WERI-Rb-1 (cell line): Measurements from ENCODE around the gene DMPK.

ENCODE experiments used
- DNase-seq: peaks from one replicate; pipeline ENCODE4 v3.0.0-alpha.2; 2020
- H3K27ac ChIP-seq: fragments of 250-450 bp; sonication (Bioruptor Pico); 2 replicates; pipeline ENCODE4 v1.5.1; 2020; ENCODE audit warnings: mild to moderate bottlenecking, moderate library complexity
- H3K27me3 ChIP-seq: fragments of 250-450 bp; sonication (Bioruptor Pico); 2 replicates; pipeline ENCODE4 v1.5.1; 2021; ENCODE audit warnings: mild to moderate bottlenecking, low read depth, moderate library complexity; ENCODE audit not compliant: insufficient read depth, severe bottlenecking
- H3K36me3 ChIP-seq: fragments of 250-450 bp; sonication (Bioruptor Pico); 2 replicates; pipeline ENCODE4 v1.5.1; 2020; ENCODE audit warnings: mild to moderate bottlenecking, moderate library complexity
- H3K4me3 ChIP-seq: 2 replicates; pipeline ENCODE4 v1.5.1; 2011; ENCODE audit warnings: low read depth, mild to moderate bottlenecking, control low read depth, low read length
- H3K9me3 ChIP-seq: fragments of 250-450 bp; sonication (Bioruptor Pico); 2 replicates; pipeline ENCODE4 v1.5.1; 2021; ENCODE audit warnings: mild to moderate bottlenecking, moderate library complexity; ENCODE audit not compliant: severe bottlenecking
- CTCF ChIP-seq: IDR thresholded peaks from 2 replicates; pipeline ENCODE4 v1.5.1; 2011; ENCODE audit warnings: low read depth, mild to moderate bottlenecking, control low read depth, inconsistent platforms, low read length

Gene DMPK

DNA sequence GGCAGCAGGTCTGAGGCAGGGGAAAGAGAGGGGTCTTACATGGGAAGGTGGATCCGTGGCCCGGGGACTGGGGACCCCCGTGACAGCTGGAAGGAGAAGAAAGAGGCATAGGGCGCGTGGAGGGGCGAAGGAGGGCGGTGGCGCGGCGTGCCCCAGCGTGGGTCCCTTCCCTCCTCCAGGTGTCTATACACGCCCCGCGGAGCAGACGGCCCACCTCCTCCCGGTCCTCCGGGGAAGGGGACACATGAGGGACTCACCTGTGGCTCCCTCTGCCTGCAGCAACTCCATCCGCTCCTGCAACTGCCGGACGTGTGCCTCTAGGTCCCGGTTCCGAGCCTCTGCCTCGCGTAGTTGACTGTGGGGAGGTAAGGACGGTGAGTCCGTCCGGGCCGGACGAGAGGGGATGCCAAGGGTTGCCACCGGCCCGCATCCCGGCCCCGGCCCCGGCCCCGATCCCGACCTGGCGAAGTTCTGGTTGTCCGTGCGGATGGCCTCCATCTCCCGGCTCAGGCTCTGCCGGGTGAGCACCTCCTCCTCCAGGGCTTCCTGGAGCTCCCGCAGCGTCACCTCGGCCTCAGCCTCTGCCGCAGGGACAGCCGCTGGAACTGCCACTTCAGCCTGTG is 10.9 kb downstream of the DMPK start:
- H3K9me3 ChIP-seq: no peaks in the 10 kb centered on the region
- TF ChIP-seq CTCF: no peak
- H3K27me3 ChIP-seq: no peaks in the 10 kb centered on the region
- H3K27ac ChIP-seq: peak overlapping the region; percentile 50
- H3K36me3 ChIP-seq: no peaks in the 10 kb centered on the region; the same call in 1 of the 2 replicates
- DNase-seq: no peak
- H3K4me3 ChIP-seq: peak overlapping the region; percentile 46

GRCh38 chr19:45770192-45771101 is 11.8 kb downstream of the DMPK start:
- no peaks in the 10 kb centered on the region; the same call in 1 of the 2 replicates for H3K36me3 ChIP-seq
- DNase-seq: peak; percentile 98

GRCh38 chr19:45769821-45770191 is 12.5 kb downstream of the DMPK start:
- Histone ChIP-seq H3K9me3 (no peaks in the 10 kb centered on the region), H3K27me3 (no peaks in the 10 kb centered on the region), H3K36me3 (no peaks in the 10 kb centered on the region; the same call in 1 of the 2 replicates), H3K4me3 (peak overlapping the region; percentile 46), H3K27ac (peak overlapping the region; percentile 32)
- peak; percentile 40 for DNase-seq
- TF ChIP-seq CTCF: no peak

More at GRCh38 chr19:45770192-45771101, 11.8 kb downstream of the DMPK start:
- Histone ChIP-seq H3K27me3 (no peaks in the 10 kb centered on the region), H3K4me3 (peak overlapping the region; percentile 46), H3K9me3 (no peaks in the 10 kb centered on the region), H3K27ac (peak overlapping the region; percentile 77)
- TF ChIP-seq CTCF: peak; percentile 70

GRCh38 chr19:45768984-45769782 is 13.1 kb downstream of the DMPK start, which contains the start of gene SIX5:
Gene SIX5, minus strand, starts transcription at chr19:45769252. Its CDS starts 408 bp downstream, at chr19:45768844.
- peak within 1 kb of the TSS; percentile 78 for H3K27ac ChIP-seq
- TF ChIP-seq CTCF: no peak
- no peaks in the 10 kb centered on the region for H3K9me3 ChIP-seq
- no peaks in the 10 kb centered on the region; the same call in 1 of the 2 replicates for H3K36me3 ChIP-seq
- no peaks in the 10 kb centered on the region for H3K27me3 ChIP-seq
- peak; percentile 96 for DNase-seq
- peak within 1 kb of the TSS; percentile 62 for H3K4me3 ChIP-seq

DNA sequence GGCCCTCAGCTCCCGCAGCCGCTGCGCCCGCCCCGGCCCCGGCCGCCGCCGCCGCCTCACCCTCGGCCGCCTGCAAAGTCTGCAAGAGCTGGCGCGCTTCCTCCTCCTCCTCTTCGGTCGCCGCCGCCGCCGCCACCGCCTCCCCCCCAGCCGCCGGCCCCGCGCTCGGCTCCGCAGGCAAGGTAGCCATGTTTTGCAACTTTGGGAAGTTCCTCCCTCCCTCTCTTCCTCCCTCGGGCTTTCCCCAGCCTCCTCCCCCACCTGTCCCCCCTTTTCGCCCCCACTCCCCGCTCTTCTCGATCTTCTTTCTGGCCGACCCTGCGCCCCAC is 13.7 kb downstream of the DMPK start:
- no peaks in the 10 kb centered on the region for H3K27me3 ChIP-seq
- H3K36me3 ChIP-seq: no peaks in the 10 kb centered on the region; the same call in 1 of the 2 replicates
- no peak for TF ChIP-seq CTCF
- no peaks in the 10 kb centered on the region for H3K9me3 ChIP-seq
- H3K4me3 ChIP-seq: peak overlapping the region; percentile 62
- DNase-seq: peak; percentile 45
- peak overlapping the region; percentile 78 for H3K27ac ChIP-seq
